HCT116 (cell line): Measurements from ENCODE around the gene MEIS1. TPM values are rescaled to one million over a fixed set of nuclear protein-coding genes. Genes with fewer than 3 reads are reported as not detected.

ENCODE experiments used
- ATAC-seq: fragments of 200-7000 bp; cut with Tn5 transposase; 2 replicates; pipeline ENCODE4 v1.9.1; 2020; ENCODE audit warnings: mild to moderate bottlenecking, moderate library complexity
- BruUV-seq: library from RNA; stranded (reverse); fragments of 400-500 nt; replicated peaks from 2 replicates; lab custom pipeline; 2021; lab: Mats Ljungman, UMichigan
- CTCF ChIA-PET: fragments of 300-600 bp; sonication (Branson Sonifier 250); formaldehyde crosslinking; loops from one replicate; lab custom pipeline; 2021; ENCODE audit warnings: antibody characterized with exemption; lab: Charles Lee
- POLR2A ChIA-PET: fragments of 300-600, 350-600 bp; sonication (Branson Sonifier 250); formaldehyde crosslinking; loops from one replicate; lab custom pipeline; 2021; ENCODE audit warnings: antibody characterized with exemption; lab: Charles Lee
- RAD21 ChIA-PET, 2 experiments: fragments of 300-600 bp; sonication (Branson Sonifier 250); formaldehyde crosslinking; loops; one replicate each; lab custom pipeline; 2023; ENCODE audit warnings: low total read pairs in 2 of 2; ENCODE audit not compliant: uncharacterized antibody in 2 of 2, unreplicated experiment in 2 of 2, low non-redundant PET in 1 of 2; lab: Charles Lee
- DNase-seq: peaks from one replicate; pipeline ENCODE4 v3.0.0-alpha.2; 2010; ENCODE audit warnings: low read depth, low spot score
- H2AFZ ChIP-seq: fragments of 200-600 bp; shearing (Covaris generic), sonication (generic); 2 replicates; pipeline ENCODE4 v1.6.1; 2017; ENCODE audit warnings: low read depth, mixed run types, mixed read lengths, antibody characterized with exemption, low read length; ENCODE audit not compliant: poor library complexity, severe bottlenecking
- H3K27ac ChIP-seq: 2 replicates; pipeline ENCODE4 v1.5.1; 2012; ENCODE audit warnings: low read depth, low read length
- H3K27me3 ChIP-seq: fragments of 200-600 bp; sonication (generic); 2 replicates; pipeline ENCODE4 v1.6.1; 2016; ENCODE audit warnings: mixed run types, low read length, mixed read lengths; ENCODE audit not compliant: insufficient read depth
- H3K36me3 ChIP-seq, 2 experiments: fragments of 200-500 bp in 1 of 2; fragments of 200-600 bp in 1 of 2; sonication (Bioruptor generic) in 1 of 2; sonication (generic) in 1 of 2; 2 replicates each; pipeline versions ENCODE4 v1.5.1 to v1.6.1; 2014 to 2016; ENCODE audit warnings: low read length in 2 of 2, inconsistent platforms in 1 of 2, mixed read lengths in 1 of 2, mixed run types in 1 of 2; ENCODE audit not compliant: insufficient read depth in 2 of 2, control insufficient read depth in 1 of 2
- H3K4me1 ChIP-seq, 2 experiments: fragments of 200-600 bp in 1 of 2; sonication (generic) in 1 of 2; 2 replicates each; pipeline versions ENCODE4 v1.5.1 to v1.6.1; 2012 to 2017; ENCODE audit warnings: low read length in 2 of 2, inconsistent platforms in 1 of 2, mild to moderate bottlenecking in 1 of 2, mixed read lengths in 1 of 2, mixed run types in 1 of 2, moderate library complexity in 1 of 2; ENCODE audit not compliant: insufficient read depth in 2 of 2, control insufficient read depth in 1 of 2
- H3K4me2 ChIP-seq: fragments of 200-600 bp; sonication (generic); 2 replicates; pipeline ENCODE4 v1.6.1; 2017; ENCODE audit warnings: mixed run types, low read length, mixed read lengths
- H3K4me3 ChIP-seq, 2 experiments: fragments of 200-600 bp in 1 of 2; sonication (generic) in 1 of 2; replicated peaks in 1 of 2; 2 replicates each; pipeline ENCODE4 v1.5.1; 2011 to 2016; ENCODE audit warnings: low read length in 2 of 2, control low read depth in 1 of 2, low read depth in 1 of 2, mild to moderate bottlenecking in 1 of 2, mixed read lengths in 1 of 2, mixed run types in 1 of 2
- H3K79me2 ChIP-seq: fragments of 200-600 bp; sonication (generic); 2 replicates; pipeline ENCODE4 v1.6.1; 2017; ENCODE audit warnings: mild to moderate bottlenecking, mixed run types, low read length, moderate library complexity, mixed read lengths; ENCODE audit not compliant: insufficient read depth
- H3K9ac ChIP-seq: fragments of 200-600 bp; sonication (generic); 2 replicates; pipeline ENCODE4 v1.6.1; 2016; ENCODE audit warnings: low read length, mixed read lengths
- H3K9me2 ChIP-seq: fragments of 200-600 bp; sonication (generic), shearing (Covaris generic); 2 replicates; pipeline ENCODE4 v1.6.1; 2017; ENCODE audit warnings: mixed run types, mild to moderate bottlenecking, moderate library complexity; ENCODE audit not compliant: insufficient read depth
- H3K9me3 ChIP-seq, 2 experiments: fragments of 200-500 bp in 1 of 2; fragments of 200-600 bp in 1 of 2; sonication (Bioruptor generic) in 1 of 2; sonication (generic) in 1 of 2; 2 replicates each; pipeline ENCODE4 v1.6.1; 2014 to 2017; ENCODE audit warnings: low read length in 2 of 2, mixed read lengths in 2 of 2, inconsistent platforms in 1 of 2, low read depth in 1 of 2, mild to moderate bottlenecking in 1 of 2, mixed run types in 1 of 2, moderate library complexity in 1 of 2; ENCODE audit not compliant: control insufficient read depth in 1 of 2, insufficient read depth in 1 of 2
- H4K20me1 ChIP-seq: fragments of 200-600 bp; sonication (generic), shearing (Covaris generic); 2 replicates; pipeline ENCODE4 v1.6.1; 2017; ENCODE audit warnings: mixed run types, mild to moderate bottlenecking, moderate library complexity; ENCODE audit not compliant: insufficient read depth
- CEBPB ChIP-seq: IDR thresholded peaks from 2 replicates; pipeline ENCODE4 v1.6.1; 2012; ENCODE audit warnings: low read depth
- ELF1 ChIP-seq: IDR thresholded peaks from 2 replicates; pipeline ENCODE4 v1.6.1; 2012; ENCODE audit warnings: low read depth, borderline replicate concordance
- MAX ChIP-seq: IDR thresholded peaks from 2 replicates; pipeline ENCODE4 v1.6.1; 2012
- SIN3A ChIP-seq: IDR thresholded peaks from 2 replicates; pipeline ENCODE4 v1.6.1; 2012; ENCODE audit warnings: low read depth
- TCF7L2 ChIP-seq: IDR thresholded peaks from 2 replicates; pipeline ENCODE4 v1.7.0; 2011; ENCODE audit warnings: borderline replicate concordance, inconsistent platforms; ENCODE audit not compliant: insufficient read depth, insufficient read length; ENCODE audit errors: extremely low read depth
- ZFX ChIP-seq: fragments of 450-650 bp; IDR thresholded peaks from 2 replicates; pipeline ENCODE4 v1.6.1; 2017
- intact Hi-C: fragments of 100-400 bp; cut with micrococcal nuclease; formaldehyde crosslinking; loops from 2 replicates; pipeline ENCODE4 v1.10.0; 2022
- total RNA-seq: library from RNA; stranded (reverse); gene quantifications from one replicate; pipeline ENCODE4 v1.2.1, GENCODE V29; 2021; ENCODE audit not compliant: unreplicated experiment
- TF ChIP-seq, protein P1 (sequence below), 3 experiments: fragments of 200-600 bp in 1 of 3; sonication (generic) in 1 of 3; IDR thresholded peaks in 2 of 3; conservative IDR thresholded peaks in 1 of 3; 2 replicates each; pipeline ENCODE4 v1.5.1; 2012 to 2017; ENCODE audit warnings: low read depth in 2 of 3, low read length in 2 of 3, antibody characterized with exemption in 1 of 3, borderline replicate concordance in 1 of 3, control low read depth in 1 of 3, mild to moderate bottlenecking in 1 of 3, mixed read lengths in 1 of 3, mixed run types in 1 of 3, moderate library complexity in 1 of 3; ENCODE audit not compliant: insufficient read depth in 1 of 3
- TF ChIP-seq, protein P2 (sequence below): IDR thresholded peaks from 2 replicates; pipeline ENCODE4 v1.6.1; 2011; ENCODE audit warnings: mild to moderate bottlenecking, low read length, moderate library complexity; ENCODE audit not compliant: insufficient replicate concordance; ENCODE audit errors: extremely low read depth

The MEIS1 gene
- total RNA-seq, 1 experiment from 2014 or later: 0.32 TPM

DNA sequence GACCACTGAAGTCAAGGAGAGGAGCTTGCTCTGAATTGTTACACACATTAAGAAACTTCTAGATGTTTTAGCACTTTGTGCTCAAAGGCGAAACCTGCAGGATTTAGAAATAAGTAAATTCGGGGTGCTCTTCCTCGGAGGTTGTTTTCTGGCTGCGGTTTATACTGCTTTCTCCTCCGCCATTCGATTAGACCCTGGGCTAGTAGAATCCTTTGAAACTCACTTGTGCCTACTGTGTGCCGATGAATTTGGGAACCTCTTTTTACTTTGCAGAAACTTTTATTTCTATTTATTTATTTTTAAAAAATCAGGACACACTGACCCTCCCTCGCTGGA is 3.5 kb downstream of the MEIS1 start:
- Histone ChIP-seq H3K36me3 (no peaks in the 10 kb centered on the region), H3K9ac (no peak overlapping the region), H4K20me1 (no peaks in the 10 kb centered on the region), H3K9me3 (no peaks in the 10 kb centered on the region), H2AFZ (no peak overlapping the region), H3K27ac (no peak overlapping the region), H3K4me1 (no peaks in the 10 kb centered on the region), H3K4me3 (no peak overlapping the region), H3K27me3 (no peaks in the 10 kb centered on the region), H3K79me2 (no peaks in the 10 kb centered on the region), H3K4me2 (no peak overlapping the region), H3K9me2 (no peaks in the 10 kb centered on the region)
- CTCF ChIA-PET: no interaction called here
- intact Hi-C loops: no loop called here
- POLR2A ChIA-PET: no interaction called here
- no peak for ATAC-seq
- DNase-seq: no peak
- TF ChIP-seq TCF7L2: no peak
- TF ChIP-seq ELF1: no peak
- no peak for TF ChIP-seq CEBPB
- RAD21 ChIA-PET: no interaction called here
- BruUV-seq: no TSS peak

DNA sequence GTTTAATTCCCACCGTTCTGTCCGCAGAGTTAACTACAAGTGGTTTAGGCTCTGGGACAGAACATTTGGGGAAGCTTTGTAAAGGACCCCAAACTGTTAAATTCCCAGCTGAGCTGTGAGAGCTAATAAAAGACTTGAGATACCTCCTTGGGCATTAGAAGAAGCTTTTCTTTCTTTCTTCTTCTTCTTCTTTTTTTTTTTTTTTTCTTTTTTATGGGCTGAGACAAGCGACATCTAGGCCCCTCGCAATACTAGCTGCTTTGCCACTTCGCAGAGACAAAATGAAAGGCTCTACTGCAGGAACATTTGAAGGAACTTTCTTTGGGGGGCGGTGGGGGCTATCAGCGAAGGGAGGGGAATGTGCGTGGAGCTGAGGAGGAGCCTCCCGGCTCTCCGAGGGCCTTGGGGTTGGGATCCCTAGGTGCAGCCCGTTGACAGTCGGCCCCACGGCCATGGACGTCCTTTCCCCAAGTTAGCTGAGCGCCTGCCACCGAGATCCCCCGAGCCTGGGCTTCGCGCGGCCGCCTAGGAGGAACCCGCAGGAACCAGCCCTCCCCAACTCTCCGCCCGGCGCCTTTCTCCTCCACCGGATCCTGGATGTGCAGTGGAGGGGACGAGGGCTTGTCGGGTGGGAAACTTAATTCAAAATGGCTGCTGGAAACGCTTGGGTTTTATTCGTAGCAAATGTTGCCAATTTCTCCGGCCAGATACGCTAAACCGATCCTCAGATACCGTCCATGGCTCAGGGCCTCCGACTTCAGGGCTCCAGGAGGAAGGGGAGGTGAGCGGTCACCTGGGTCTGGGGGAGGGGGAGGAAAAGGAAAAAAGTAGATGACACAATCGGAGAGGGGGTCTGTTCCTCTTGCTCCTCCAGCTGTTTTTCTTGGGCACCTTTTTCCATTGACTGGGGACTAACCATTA is 4.2 kb downstream of the MEIS1 start:
- BruUV-seq: no TSS peak
- Histone ChIP-seq H3K9me3 (no peaks in the 10 kb centered on the region), H3K27me3 (no peaks in the 10 kb centered on the region), H3K27ac (no peak overlapping the region), H3K4me3 (no peak overlapping the region), H3K9me2 (no peaks in the 10 kb centered on the region), H3K4me1 (no peaks in the 10 kb centered on the region), H3K79me2 (no peaks in the 10 kb centered on the region), H3K9ac (no peak overlapping the region)
- ChIA-PET POLR2A (no interaction called here), CTCF (no interaction called here)
- no peak for ATAC-seq
- TF ChIP-seq, protein P1, sequence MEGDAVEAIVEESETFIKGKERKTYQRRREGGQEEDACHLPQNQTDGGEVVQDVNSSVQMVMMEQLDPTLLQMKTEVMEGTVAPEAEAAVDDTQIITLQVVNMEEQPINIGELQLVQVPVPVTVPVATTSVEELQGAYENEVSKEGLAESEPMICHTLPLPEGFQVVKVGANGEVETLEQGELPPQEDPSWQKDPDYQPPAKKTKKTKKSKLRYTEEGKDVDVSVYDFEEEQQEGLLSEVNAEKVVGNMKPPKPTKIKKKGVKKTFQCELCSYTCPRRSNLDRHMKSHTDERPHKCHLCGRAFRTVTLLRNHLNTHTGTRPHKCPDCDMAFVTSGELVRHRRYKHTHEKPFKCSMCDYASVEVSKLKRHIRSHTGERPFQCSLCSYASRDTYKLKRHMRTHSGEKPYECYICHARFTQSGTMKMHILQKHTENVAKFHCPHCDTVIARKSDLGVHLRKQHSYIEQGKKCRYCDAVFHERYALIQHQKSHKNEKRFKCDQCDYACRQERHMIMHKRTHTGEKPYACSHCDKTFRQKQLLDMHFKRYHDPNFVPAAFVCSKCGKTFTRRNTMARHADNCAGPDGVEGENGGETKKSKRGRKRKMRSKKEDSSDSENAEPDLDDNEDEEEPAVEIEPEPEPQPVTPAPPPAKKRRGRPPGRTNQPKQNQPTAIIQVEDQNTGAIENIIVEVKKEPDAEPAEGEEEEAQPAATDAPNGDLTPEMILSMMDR (IDR thresholded peaks at IDR 0.05 in 2 of 3, conservative IDR thresholded peaks at IDR 0.05 in 1 of 3; ENCODE audit: borderline replicate concordance in 1 of 3, insufficient read depth in 1 of 3, low read depth in 2 of 3, low read length in 2 of 3): no peak
- TF ChIP-seq, protein P2, sequence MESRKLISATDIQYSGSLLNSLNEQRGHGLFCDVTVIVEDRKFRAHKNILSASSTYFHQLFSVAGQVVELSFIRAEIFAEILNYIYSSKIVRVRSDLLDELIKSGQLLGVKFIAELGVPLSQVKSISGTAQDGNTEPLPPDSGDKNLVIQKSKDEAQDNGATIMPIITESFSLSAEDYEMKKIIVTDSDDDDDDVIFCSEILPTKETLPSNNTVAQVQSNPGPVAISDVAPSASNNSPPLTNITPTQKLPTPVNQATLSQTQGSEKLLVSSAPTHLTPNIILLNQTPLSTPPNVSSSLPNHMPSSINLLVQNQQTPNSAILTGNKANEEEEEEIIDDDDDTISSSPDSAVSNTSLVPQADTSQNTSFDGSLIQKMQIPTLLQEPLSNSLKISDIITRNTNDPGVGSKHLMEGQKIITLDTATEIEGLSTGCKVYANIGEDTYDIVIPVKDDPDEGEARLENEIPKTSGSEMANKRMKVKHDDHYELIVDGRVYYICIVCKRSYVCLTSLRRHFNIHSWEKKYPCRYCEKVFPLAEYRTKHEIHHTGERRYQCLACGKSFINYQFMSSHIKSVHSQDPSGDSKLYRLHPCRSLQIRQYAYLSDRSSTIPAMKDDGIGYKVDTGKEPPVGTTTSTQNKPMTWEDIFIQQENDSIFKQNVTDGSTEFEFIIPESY: no peak
- TF ChIP-seq MAX: no peak
- no peak for TF ChIP-seq ZFX
- no peak for TF ChIP-seq SIN3A
- no peak for TF ChIP-seq ELF1
- TF ChIP-seq, all 23 proteins: peak for 0
- Histone ChIP-seq H4K20me1 (no peaks in the 10 kb centered on the region), H3K4me2 (no peak overlapping the region), H3K36me3 (no peaks in the 10 kb centered on the region), H2AFZ (no peak overlapping the region)
- DNase-seq: no peak
- intact Hi-C loops: no loop called here
- RAD21 ChIA-PET: no interaction called here
